Left lung (tissue), 10 donors: ENCODE data around the gene TMPO. TPM values are rescaled to one million over a fixed set of nuclear protein-coding genes. Genes with fewer than 3 reads are reported as not detected.

ENCODE experiments used
- ATAC-seq: fragments of 200-7000 bp; cut with Tn5 transposase; one replicate; pipeline ENCODE4 v1.9.1; 2020; ENCODE audit warnings: moderate library complexity
- DNase-seq, 4 donors: peaks; one replicate each; pipeline ENCODE4 v3.0.0-alpha.2; 2013 to 2020
- H3K27ac ChIP-seq, 2 donors: fragments of 200-600 bp; sonication (generic) in 1 of 2; one replicate each; pipeline versions ENCODE4 v1.5.0 to v1.8.0; 2020 to 2021
- H3K27me3 ChIP-seq, 2 donors: fragments of 200-600 bp; sonication (generic) in 1 of 2; one replicate each; pipeline versions ENCODE4 v1.5.0 to v1.8.0; 2020 to 2021
- H3K36me3 ChIP-seq, 2 donors: fragments of 200-600 bp; sonication (generic) in 1 of 2; one replicate each; pipeline versions ENCODE4 v1.5.0 to v1.8.0; 2020 to 2021
- H3K4me1 ChIP-seq, 2 donors: fragments of 200-600 bp; one replicate each; pipeline ENCODE4 v1.8.0; 2021
- H3K4me3 ChIP-seq, 2 donors: fragments of 200-600 bp; sonication (generic) in 1 of 2; one replicate each; pipeline versions ENCODE4 v1.5.0 to v1.8.0; 2020 to 2021; ENCODE audit warnings: mild to moderate bottlenecking in 1 of 2
- H3K9me3 ChIP-seq, 2 donors: fragments of 200-600 bp; sonication (generic) in 1 of 2; one replicate each; pipeline versions ENCODE4 v1.5.0 to v1.8.0; 2020 to 2021
- CTCF ChIP-seq, 2 donors: fragments of 200-600 bp; sonication (generic) in 1 of 2; IDR thresholded peaks; one replicate each; pipeline versions ENCODE4 v1.5.0 to v1.8.0; 2021; ENCODE audit warnings: antibody characterized with exemption in 2 of 2
- intact Hi-C, 2 donors: fragments of 100-400 bp; cut with DNase I; formaldehyde crosslinking; loops; one replicate each; pipeline versions ENCODE4 v1.11.2 to v1.14.2; 2022
- polyA plus RNA-seq, 6 donors: library from polyadenylated mRNA; unstranded; fragments of 120-200 nt; gene quantifications; one replicate each; pipeline ENCODE4 v1.2.1, GENCODE V29; 2013; ENCODE audit not compliant: insufficient read length in 6 of 6
- total RNA-seq, 2 donors: library from RNA; stranded (reverse); fragmentation: NEBNext Ultra II Directional; extraction: Animal tissue kit (Norgen Biotek cat#: 25700); gene quantifications; one replicate each; pipeline ENCODE4 v1.2.1, GENCODE V29; 2021
- donor health status: DM: no; HTN: yes; CAD: no.
- donor health status: DM: no; HTN: no; CAD: no.

The TMPO gene
- total and polyA plus RNA-seq, 8 donors = 53.4 to 262 (median 198) TPM

- Histone ChIP-seq H3K9me3 (no peaks in the 10 kb centered on the region), H3K36me3 (no peaks in the 10 kb centered on the region), H3K27ac (peak overlapping the region; percentile 94 to 96), H3K27me3 (no peaks in the 10 kb centered on the region), H3K4me1 (peaks cover 2 to 40% of the 10 kb centered on the region in 2 donors), H3K4me3 (peak overlapping the region in 1 of 2 donors; percentile 95)
- DNase-seq = no peak
- no peak for ATAC-seq
- intact Hi-C loops = no loop called here
- TF ChIP-seq CTCF (IDR thresholded peaks at IDR 0.05) = no peak
Observed at GRCh38 chr12:98513379-98514322, 1.7 kb upstream of the TMPO start.

- TF ChIP-seq CTCF (IDR thresholded peaks at IDR 0.05) = no peak
- H3K27ac ChIP-seq = peak overlapping the region; percentile 94 to 96
- peaks cover 2 to 51% of the 10 kb centered on the region in 2 donors for H3K4me1 ChIP-seq
- DNase-seq (no peak), ATAC-seq (peak; percentile 23)
- peak overlapping the region; percentile 85 to 95 for H3K4me3 ChIP-seq
- H3K36me3 ChIP-seq = no peaks in the 10 kb centered on the region
- no peaks in the 10 kb centered on the region for H3K9me3 ChIP-seq
- no peaks in the 10 kb centered on the region for H3K27me3 ChIP-seq
- intact Hi-C loops = loop anchor here in 1 of 2 donors (5.0 kb wide), 1 partner anchor 93 kb away; no protein-coding TSS in a partner anchor
Observed at GRCh38 chr12:98514982-98515286, 456 bp upstream of the TMPO start.

GRCh38 chr12:98516111-98516873 is 902 bp downstream of the TMPO start:
- Histone ChIP-seq H3K27me3 (no peaks in the 10 kb centered on the region), H3K9me3 (no peaks in the 10 kb centered on the region), H3K4me1 (peaks cover 8 to 65% of the 10 kb centered on the region in 2 donors), H3K27ac (peak overlapping the region; percentile 94 to 96), H3K4me3 (peak overlapping the region; percentile 85 to 95), H3K36me3 (no peaks in the 10 kb centered on the region)
- ATAC-seq = peak; percentile 69
- intact Hi-C loops = loop anchor here in 1 of 2 donors (5.0 kb wide), 1 partner anchor 94 kb away; no protein-coding TSS in a partner anchor
- peak; percentile 43 to 52 for TF ChIP-seq CTCF (IDR thresholded peaks at IDR 0.05)
- DNase-seq = peak; percentile 80 to 91 (median 84)

GRCh38 chr12:98519257-98519907 is 4.0 kb downstream of the TMPO start:
- DNase-seq (no peak), ATAC-seq (no peak)
- Histone ChIP-seq H3K36me3 (peaks cover 0 to 7% of the 10 kb centered on the region in 2 donors), H3K9me3 (no peaks in the 10 kb centered on the region), H3K27me3 (no peaks in the 10 kb centered on the region), H3K27ac (no peak overlapping the region), H3K4me3 (no peak overlapping the region), H3K4me1 (peaks cover 8 to 80% of the 10 kb centered on the region in 2 donors)
- TF ChIP-seq CTCF (IDR thresholded peaks at IDR 0.05) = no peak
- intact Hi-C loops = loop anchor here in 1 of 2 donors (5.0 kb wide), 1 partner anchor 97 kb away; no protein-coding TSS in a partner anchor
